Ishikawa (cell line): Measurements from ENCODE around the gene COX14.

ENCODE experiments used
- CEBPB ChIP-seq: IDR thresholded peaks from 2 replicates; pipeline ENCODE4 v1.6.1; 2012
- CREB1 ChIP-seq: IDR thresholded peaks from 2 replicates; pipeline ENCODE4 v1.6.1; 2012; ENCODE audit warnings: low read depth
- EGR1 ChIP-seq: IDR thresholded peaks from 2 replicates; pipeline ENCODE4 v1.6.1; 2012
- EP300 ChIP-seq: IDR thresholded peaks from 2 replicates; pipeline ENCODE4 v1.6.1; 2012; ENCODE audit warnings: borderline replicate concordance
- FOXM1 ChIP-seq: IDR thresholded peaks from 2 replicates; pipeline ENCODE4 v1.6.1; 2012; ENCODE audit warnings: low read depth, borderline replicate concordance
- NFIC ChIP-seq: IDR thresholded peaks from 2 replicates; pipeline ENCODE4 v1.6.1; 2012
- RAD21 ChIP-seq: IDR thresholded peaks from 2 replicates; pipeline ENCODE4 v1.6.1; 2012; ENCODE audit warnings: low read depth
- TAF1 ChIP-seq: IDR thresholded peaks from 2 replicates; pipeline ENCODE4 v1.6.1; 2012; ENCODE audit warnings: low read depth, mild to moderate bottlenecking
- TCF12 ChIP-seq: IDR thresholded peaks from 2 replicates; pipeline ENCODE4 v1.6.1; 2012; ENCODE audit warnings: low read depth
- TEAD4 ChIP-seq: IDR thresholded peaks from 2 replicates; pipeline ENCODE4 v1.6.1; 2012
- YY1 ChIP-seq: IDR thresholded peaks from 2 replicates; pipeline ENCODE4 v1.6.1; 2012; ENCODE audit warnings: low read depth
- ZBTB7A ChIP-seq: IDR thresholded peaks from 2 replicates; pipeline ENCODE4 v1.6.1; 2012; ENCODE audit warnings: low read depth
- TF ChIP-seq, protein P1 (sequence below): IDR thresholded peaks from 2 replicates; pipeline ENCODE4 v1.6.1; 2012; ENCODE audit warnings: low read depth, mild to moderate bottlenecking
- TF ChIP-seq, protein P2 (sequence below): IDR thresholded peaks from 2 replicates; pipeline ENCODE4 v1.6.1; 2012
- TF ChIP-seq, protein P3 (sequence below): IDR thresholded peaks from 2 replicates; pipeline ENCODE4 v1.6.1; 2012

COX14 gene

DNA sequence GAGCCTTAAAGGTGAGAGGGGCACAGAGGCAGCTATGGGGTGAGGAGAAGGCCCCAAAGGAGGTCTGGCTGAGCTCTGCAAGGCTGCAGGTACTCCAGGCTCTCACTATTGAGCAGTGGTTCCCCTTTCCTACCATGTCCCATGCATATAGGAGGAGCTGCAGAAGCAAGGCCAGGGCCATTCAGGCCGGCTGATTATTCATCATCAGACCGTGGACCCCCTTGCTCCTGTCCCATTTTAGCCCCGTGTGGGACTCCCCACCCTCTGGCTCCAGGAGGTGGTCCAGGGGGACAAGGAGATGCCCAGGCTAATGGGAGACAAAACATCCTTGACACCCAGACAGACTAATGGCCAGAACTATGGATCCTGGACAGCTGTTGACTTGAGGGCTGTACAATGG, 5.1 kb upstream of the COX14 start:
- TF ChIP-seq CREB1 = no peak
- TF ChIP-seq, protein P1, sequence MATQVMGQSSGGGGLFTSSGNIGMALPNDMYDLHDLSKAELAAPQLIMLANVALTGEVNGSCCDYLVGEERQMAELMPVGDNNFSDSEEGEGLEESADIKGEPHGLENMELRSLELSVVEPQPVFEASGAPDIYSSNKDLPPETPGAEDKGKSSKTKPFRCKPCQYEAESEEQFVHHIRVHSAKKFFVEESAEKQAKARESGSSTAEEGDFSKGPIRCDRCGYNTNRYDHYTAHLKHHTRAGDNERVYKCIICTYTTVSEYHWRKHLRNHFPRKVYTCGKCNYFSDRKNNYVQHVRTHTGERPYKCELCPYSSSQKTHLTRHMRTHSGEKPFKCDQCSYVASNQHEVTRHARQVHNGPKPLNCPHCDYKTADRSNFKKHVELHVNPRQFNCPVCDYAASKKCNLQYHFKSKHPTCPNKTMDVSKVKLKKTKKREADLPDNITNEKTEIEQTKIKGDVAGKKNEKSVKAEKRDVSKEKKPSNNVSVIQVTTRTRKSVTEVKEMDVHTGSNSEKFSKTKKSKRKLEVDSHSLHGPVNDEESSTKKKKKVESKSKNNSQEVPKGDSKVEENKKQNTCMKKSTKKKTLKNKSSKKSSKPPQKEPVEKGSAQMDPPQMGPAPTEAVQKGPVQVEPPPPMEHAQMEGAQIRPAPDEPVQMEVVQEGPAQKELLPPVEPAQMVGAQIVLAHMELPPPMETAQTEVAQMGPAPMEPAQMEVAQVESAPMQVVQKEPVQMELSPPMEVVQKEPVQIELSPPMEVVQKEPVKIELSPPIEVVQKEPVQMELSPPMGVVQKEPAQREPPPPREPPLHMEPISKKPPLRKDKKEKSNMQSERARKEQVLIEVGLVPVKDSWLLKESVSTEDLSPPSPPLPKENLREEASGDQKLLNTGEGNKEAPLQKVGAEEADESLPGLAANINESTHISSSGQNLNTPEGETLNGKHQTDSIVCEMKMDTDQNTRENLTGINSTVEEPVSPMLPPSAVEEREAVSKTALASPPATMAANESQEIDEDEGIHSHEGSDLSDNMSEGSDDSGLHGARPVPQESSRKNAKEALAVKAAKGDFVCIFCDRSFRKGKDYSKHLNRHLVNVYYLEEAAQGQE = no peak
- TF ChIP-seq, protein P2, sequence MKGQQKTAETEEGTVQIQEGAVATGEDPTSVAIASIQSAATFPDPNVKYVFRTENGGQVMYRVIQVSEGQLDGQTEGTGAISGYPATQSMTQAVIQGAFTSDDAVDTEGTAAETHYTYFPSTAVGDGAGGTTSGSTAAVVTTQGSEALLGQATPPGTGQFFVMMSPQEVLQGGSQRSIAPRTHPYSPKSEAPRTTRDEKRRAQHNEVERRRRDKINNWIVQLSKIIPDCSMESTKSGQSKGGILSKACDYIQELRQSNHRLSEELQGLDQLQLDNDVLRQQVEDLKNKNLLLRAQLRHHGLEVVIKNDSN = no peak
- TF ChIP-seq TCF12 = no peak
- TF ChIP-seq, protein P3, sequence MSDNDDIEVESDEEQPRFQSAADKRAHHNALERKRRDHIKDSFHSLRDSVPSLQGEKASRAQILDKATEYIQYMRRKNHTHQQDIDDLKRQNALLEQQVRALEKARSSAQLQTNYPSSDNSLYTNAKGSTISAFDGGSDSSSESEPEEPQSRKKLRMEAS = no peak
- no peak for TF ChIP-seq NFIC
- TF ChIP-seq FOXM1 = no peak
- TF ChIP-seq EGR1 = no peak
- no peak for TF ChIP-seq EP300
- no peak for TF ChIP-seq YY1
- no peak for TF ChIP-seq RAD21
- TF ChIP-seq CEBPB = no peak
- TF ChIP-seq ZBTB7A = no peak
- TF ChIP-seq TAF1 = no peak
- TF ChIP-seq TEAD4 = no peak

DNA sequence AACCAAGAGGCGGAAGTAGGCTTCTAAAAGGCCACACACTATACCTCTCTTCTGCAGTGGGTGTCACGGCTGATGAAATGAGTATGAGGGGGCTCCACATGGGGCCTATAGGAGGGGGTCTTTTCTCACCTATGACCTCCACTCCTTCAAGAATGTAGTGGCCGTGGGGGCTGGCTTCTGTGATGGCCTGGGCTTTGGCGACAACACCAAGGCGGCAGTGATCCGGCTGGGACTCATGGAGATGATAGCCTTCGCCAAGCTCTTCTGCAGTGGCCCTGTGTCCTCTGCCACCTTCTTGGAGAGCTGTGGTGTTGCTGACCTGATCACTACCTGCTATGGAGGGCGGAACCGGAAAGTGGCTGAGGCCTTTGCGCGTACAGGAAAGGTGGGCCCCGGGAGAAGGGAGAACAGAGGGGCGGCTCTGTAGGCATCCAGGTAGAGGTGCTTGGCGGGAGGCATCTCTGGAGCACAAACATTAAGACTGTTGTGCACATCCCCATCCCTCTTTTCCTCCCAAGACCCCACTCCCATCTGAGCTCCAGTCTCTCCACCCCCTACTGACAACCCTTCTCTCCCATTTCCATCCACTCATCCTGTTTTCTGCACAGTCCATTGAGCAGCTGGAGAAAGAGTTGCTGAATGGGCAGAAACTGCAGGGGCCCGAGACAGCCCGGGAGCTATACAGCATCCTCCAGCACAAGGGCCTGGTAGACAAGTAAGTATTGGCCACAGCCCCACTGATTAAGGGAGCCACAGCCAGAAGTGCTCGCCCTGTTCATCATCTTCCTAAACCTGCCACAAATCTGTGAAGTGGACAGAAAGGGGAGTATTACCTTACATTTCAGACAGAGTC, 4.4 kb upstream of the COX14 start:
- TF ChIP-seq TAF1 = no peak
- TF ChIP-seq FOXM1 = no peak
- no peak for TF ChIP-seq ZBTB7A
- TF ChIP-seq NFIC = no peak
- TF ChIP-seq, protein P1 = no peak
- TF ChIP-seq TEAD4 = no peak
- TF ChIP-seq EP300 = no peak
- TF ChIP-seq, protein P2 = no peak

DNA sequence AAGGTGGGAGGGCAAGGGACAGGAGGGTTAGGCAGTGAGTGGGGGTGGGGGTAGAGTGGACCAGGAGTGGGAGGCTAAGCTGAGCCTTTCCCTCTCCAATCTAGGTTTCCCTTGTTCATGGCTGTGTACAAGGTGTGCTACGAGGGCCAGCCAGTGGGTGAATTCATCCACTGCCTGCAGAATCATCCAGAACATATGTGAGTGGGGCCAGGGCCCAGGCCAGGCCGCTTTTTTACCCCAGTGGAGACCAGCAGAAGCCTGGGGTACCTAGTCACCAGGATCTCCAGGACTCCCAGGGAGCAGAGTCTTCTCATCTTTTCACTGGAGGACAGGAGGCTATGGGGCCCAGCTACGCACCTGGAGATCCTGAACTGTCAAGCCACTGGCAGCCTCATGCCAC, 2.7 kb upstream of the COX14 start:
- TF ChIP-seq, protein P1 = no peak
- no peak for TF ChIP-seq TEAD4
- no peak for TF ChIP-seq CEBPB
- no peak for TF ChIP-seq RAD21
- TF ChIP-seq FOXM1 = no peak
- no peak for TF ChIP-seq EGR1
- no peak for TF ChIP-seq NFIC
- TF ChIP-seq YY1 = no peak
- TF ChIP-seq TCF12 = no peak
- no peak for TF ChIP-seq ZBTB7A
- TF ChIP-seq, protein P2 = no peak
- no peak for TF ChIP-seq TAF1
- TF ChIP-seq, protein P3 = no peak
